ES-I3 (cell line): ENCODE data around the gene PRKCZ.

ENCODE experiments used
- H3K36me3 ChIP-seq: 2 replicates; pipeline ENCODE4 v1.6.1; 2013; ENCODE audit warnings: mild to moderate bottlenecking, low read length, control low read depth, moderate library complexity; ENCODE audit not compliant: insufficient read depth
- H3K4me1 ChIP-seq: 2 replicates; pipeline ENCODE4 v1.6.1; 2013; ENCODE audit warnings: mild to moderate bottlenecking, control low read depth, low read length; ENCODE audit not compliant: insufficient read depth
- H3K9ac ChIP-seq: 2 replicates; pipeline ENCODE4 v1.6.1; 2013; ENCODE audit warnings: low read depth, mild to moderate bottlenecking, low read length, moderate library complexity
- H3K9me3 ChIP-seq: 2 replicates; pipeline ENCODE4 v1.6.1; 2013; ENCODE audit warnings: mild to moderate bottlenecking, low read length, moderate library complexity; ENCODE audit not compliant: control insufficient read depth, insufficient read depth

Gene PRKCZ

GRCh38 chr1:2031546-2032540, 18.4 kb upstream of the PRKCZ start:
- no peaks in the 10 kb centered on the region for H3K36me3 ChIP-seq
- H3K4me1 ChIP-seq, result peaks cover 3% of the 10 kb centered on the region; the same call in 1 of the 2 replicates
- no peak overlapping the region for H3K9ac ChIP-seq
- no peaks in the 10 kb centered on the region for H3K9me3 ChIP-seq

GRCh38 chr1:2032737-2033136, 17.5 kb upstream of the PRKCZ start:
- Histone ChIP-seq H3K4me1 (peaks cover 3% of the 10 kb centered on the region; the same call in 1 of the 2 replicates), H3K36me3 (no peaks in the 10 kb centered on the region), H3K9ac (no peak overlapping the region), H3K9me3 (no peaks in the 10 kb centered on the region)

GRCh38 chr1:2033165-2033564, 17.0 kb upstream of the PRKCZ start:
- Histone ChIP-seq H3K4me1 (peaks cover 3% of the 10 kb centered on the region; the same call in 1 of the 2 replicates), H3K36me3 (no peaks in the 10 kb centered on the region), H3K9ac (no peak overlapping the region), H3K9me3 (no peaks in the 10 kb centered on the region)

GRCh38 chr1:2036287-2036686, 13.9 kb upstream of the PRKCZ start:
- Histone ChIP-seq H3K36me3 (no peaks in the 10 kb centered on the region), H3K9ac (no peak overlapping the region), H3K9me3 (no peaks in the 10 kb centered on the region), H3K4me1 (peaks cover 3% of the 10 kb centered on the region; the same call in 1 of the 2 replicates)

- no peaks in the 10 kb centered on the region for H3K9me3 ChIP-seq
- H3K36me3 ChIP-seq, result no peaks in the 10 kb centered on the region
- no peak overlapping the region for H3K9ac ChIP-seq
- peaks cover 1% of the 10 kb centered on the region; the same call in 1 of the 2 replicates for H3K4me1 ChIP-seq
Measured at GRCh38 chr1:2037314-2037979, 12.8 kb upstream of the PRKCZ start.

- Histone ChIP-seq H3K9ac (no peak overlapping the region), H3K36me3 (no peaks in the 10 kb centered on the region)
Measured at GRCh38 chr1:2038229-2038628, 12.0 kb upstream of the PRKCZ start.

GRCh38 chr1:2039251-2039650, 11.0 kb upstream of the PRKCZ start:
- H3K9ac ChIP-seq, result no peak overlapping the region
- H3K36me3 ChIP-seq, result no peaks in the 10 kb centered on the region
- H3K9me3 ChIP-seq, result no peaks in the 10 kb centered on the region
- no peaks in the 10 kb centered on the region for H3K4me1 ChIP-seq

More at GRCh38 chr1:2038229-2038628, 12.0 kb upstream of the PRKCZ start:
- Histone ChIP-seq H3K4me1 (no peaks in the 10 kb centered on the region), H3K9me3 (no peaks in the 10 kb centered on the region)

GRCh38 chr1:2041305-2041704, 8.9 kb upstream of the PRKCZ start:
- Histone ChIP-seq H3K9ac (no peak overlapping the region), H3K9me3 (no peaks in the 10 kb centered on the region), H3K4me1 (no peaks in the 10 kb centered on the region; the same call in 1 of the 2 replicates), H3K36me3 (no peaks in the 10 kb centered on the region)

- H3K9me3 ChIP-seq, result no peaks in the 10 kb centered on the region
- no peaks in the 10 kb centered on the region for H3K36me3 ChIP-seq
Measured at GRCh38 chr1:2041887-2042286, 8.3 kb upstream of the PRKCZ start.

GRCh38 chr1:2042830-2043773, 7.1 kb upstream of the PRKCZ start:
- Histone ChIP-seq H3K4me1 (peaks cover 1% of the 10 kb centered on the region; the same call in 1 of the 2 replicates), H3K9me3 (no peaks in the 10 kb centered on the region), H3K9ac (no peak overlapping the region), H3K36me3 (no peaks in the 10 kb centered on the region)

More at GRCh38 chr1:2041887-2042286, 8.3 kb upstream of the PRKCZ start:
- H3K4me1 ChIP-seq, result no peaks in the 10 kb centered on the region; the same call in 1 of the 2 replicates
- no peak overlapping the region for H3K9ac ChIP-seq

- peaks cover 3% of the 10 kb centered on the region; the same call in 1 of the 2 replicates for H3K4me1 ChIP-seq
- no peaks in the 10 kb centered on the region for H3K36me3 ChIP-seq
- no peaks in the 10 kb centered on the region for H3K9me3 ChIP-seq
- no peak overlapping the region for H3K9ac ChIP-seq
Measured at GRCh38 chr1:2043886-2044285, 6.3 kb upstream of the PRKCZ start.

- H3K9ac ChIP-seq, result peak overlapping the region; percentile 40; the same call in 1 of the 2 replicates
Measured at GRCh38 chr1:2044510-2045319, 5.5 kb upstream of the PRKCZ start.

More at GRCh38 chr1:2044510-2045319, 5.5 kb upstream of the PRKCZ start:
- peaks cover 3% of the 10 kb centered on the region; the same call in 1 of the 2 replicates for H3K4me1 ChIP-seq
- no peaks in the 10 kb centered on the region for H3K9me3 ChIP-seq
- H3K36me3 ChIP-seq, result no peaks in the 10 kb centered on the region
